Activated CD4-positive, alpha-beta T cell treated with anti-CD3 and anti-CD28 coated beads, Interleukin-2, amount 50 U/mL, for 4 hours (primary cell): ENCODE data around the gene ZNF791.
"Not testable (repeated sequence)": the region's sequence is repeated elsewhere in the genome, so short reads cannot be mapped to it uniquely, and the experiment has no call there.

Experiments used
- DNase-seq, 2 experiments: peaks; one replicate each; pipeline ENCODE4 v3.0.0-alpha.2; 2020

The ZNF791 gene

GRCh38 chr19:12636631-12637030 lies 25.9 kb downstream of the ZNF791 start:
- DNase-seq = no peak

- no peak for DNase-seq
Observed at GRCh38 chr19:12638611-12639182, 28.0 kb downstream of the ZNF791 start.

GRCh38 chr19:12639901-12640613 lies 29.3 kb downstream of the ZNF791 start:
- DNase-seq = peak; percentile 86 to 87

- no peak for DNase-seq
Observed at GRCh38 chr19:12641456-12641855, 30.7 kb downstream of the ZNF791 start.

- no peak for DNase-seq
Observed at GRCh38 chr19:12642506-12642905, 31.8 kb downstream of the ZNF791 start.

- not testable (repeated sequence) for DNase-seq
Observed at GRCh38 chr19:12643716-12644115, 33.0 kb downstream of the ZNF791 start.

- no peak for DNase-seq
Observed at GRCh38 chr19:12646551-12646950, 35.8 kb downstream of the ZNF791 start.

- no peak for DNase-seq
Observed at GRCh38 chr19:12647047-12647446, 36.3 kb downstream of the ZNF791 start.

GRCh38 chr19:12647490-12648071 lies 36.9 kb downstream of the ZNF791 start:
- DNase-seq = no peak

GRCh38 chr19:12648088-12648487 lies 37.4 kb downstream of the ZNF791 start:
- no peak for DNase-seq

- no peak for DNase-seq
Observed at GRCh38 chr19:12649941-12650340, 39.2 kb downstream of the ZNF791 start.

- no peak for DNase-seq
Observed at GRCh38 chr19:12652219-12652618, 41.5 kb downstream of the ZNF791 start.

- no peak for DNase-seq
Observed at GRCh38 chr19:12655546-12655945, 44.8 kb downstream of the ZNF791 start.

- DNase-seq = no peak
Observed at GRCh38 chr19:12656899-12657571, 46.3 kb downstream of the ZNF791 start.

GRCh38 chr19:12657966-12658365 lies 47.2 kb downstream of the ZNF791 start:
- no peak for DNase-seq

GRCh38 chr19:12660980-12661379 lies 50.3 kb downstream of the ZNF791 start:
- no peak for DNase-seq

- DNase-seq = no peak
Observed at GRCh38 chr19:12664406-12665280, 53.9 kb downstream of the ZNF791 start.

GRCh38 chr19:12665281-12665573 lies 54.5 kb downstream of the ZNF791 start:
- DNase-seq = peak; percentile 41

- no peak for DNase-seq
Observed at GRCh38 chr19:12665671-12666264, 55.0 kb downstream of the ZNF791 start.

- DNase-seq = peak; percentile 72 to 75
Observed at GRCh38 chr19:12666265-12667048, 55.7 kb downstream of the ZNF791 start, which contains the start of the genes MAN2B1 and WDR83. Gene MAN2B1, minus strand, starts transcription at chr19:12666742. Its CDS starts 41 bp downstream, at chr19:12666701. Gene WDR83, plus strand, starts transcription at chr19:12666807. Its CDS starts 2,984 bp downstream, at chr19:12669791.

GRCh38 chr19:12667731-12668302 lies 57.1 kb downstream of the ZNF791 start:
- no peak for DNase-seq
